Loucy (cell line): ENCODE results near the gene CACNA2D4.

Experiments
- H2AFZ ChIP-seq: fragments of 200-600 bp; sonication (generic); 2 replicates; pipeline ENCODE4 v1.6.0; 2016; ENCODE audit warnings: antibody characterized with exemption, mild to moderate bottlenecking, low read length, moderate library complexity
- H3F3A ChIP-seq: fragments of 200-600 bp; 2 replicates; pipeline ENCODE4 v1.6.0; 2016; ENCODE audit warnings: antibody characterized with exemption, low read depth, mild to moderate bottlenecking
- H3K27me3 ChIP-seq: fragments of 200-600 bp; sonication (generic); 2 replicates; pipeline ENCODE4 v1.6.1; 2014; ENCODE audit warnings: low read length, mild to moderate bottlenecking; ENCODE audit not compliant: insufficient read depth, poor library complexity, severe bottlenecking
- H3K36me3 ChIP-seq: fragments of 200-600 bp; sonication (generic); 2 replicates; pipeline ENCODE4 v1.6.1; 2016; ENCODE audit warnings: low read length; ENCODE audit not compliant: insufficient read depth
- H3K4me1 ChIP-seq: fragments of 200-600 bp; sonication (generic); 2 replicates; pipeline ENCODE4 v1.5.1; 2014; ENCODE audit warnings: low read length, mild to moderate bottlenecking; ENCODE audit not compliant: insufficient read depth, poor library complexity, severe bottlenecking
- H3K4me2 ChIP-seq: fragments of 200-600 bp; sonication (generic); 2 replicates; pipeline ENCODE4 v1.6.0; 2014; ENCODE audit warnings: antibody characterized with exemption, low read length, low read depth, mild to moderate bottlenecking; ENCODE audit not compliant: poor library complexity, severe bottlenecking
- H3K4me3 ChIP-seq: fragments of 200-600 bp; sonication (generic); 2 replicates; pipeline ENCODE4 v1.5.1; 2014; ENCODE audit warnings: low read length, mild to moderate bottlenecking, mixed read lengths; ENCODE audit not compliant: poor library complexity, severe bottlenecking
- H3K79me2 ChIP-seq: fragments of 200-600 bp; sonication (generic); 2 replicates; pipeline ENCODE4 v1.6.1; 2014; ENCODE audit warnings: low read length; ENCODE audit not compliant: insufficient read depth
- H3K9ac ChIP-seq: fragments of 200-600 bp; sonication (generic); 2 replicates; pipeline ENCODE4 v1.6.0; 2014; ENCODE audit warnings: mild to moderate bottlenecking, low read depth, low read length, moderate library complexity; ENCODE audit not compliant: poor library complexity, severe bottlenecking
- H3K9me2 ChIP-seq: fragments of 200-600 bp; sonication (generic); replicated peaks from 2 replicates; pipeline ENCODE4 v1.6.1; 2016; ENCODE audit warnings: low read depth, low read length, mixed read lengths
- H3K9me3 ChIP-seq: fragments of 200-600 bp; sonication (generic); 2 replicates; pipeline ENCODE4 v1.6.1; 2014; ENCODE audit warnings: mild to moderate bottlenecking, antibody characterized with exemption, low read length, low read depth; ENCODE audit not compliant: insufficient read depth
- H4K20me1 ChIP-seq: fragments of 200-600 bp; sonication (generic); 2 replicates; pipeline ENCODE4 v1.6.0; 2014; ENCODE audit warnings: antibody characterized with exemption, low read length, mild to moderate bottlenecking; ENCODE audit not compliant: insufficient read depth, poor library complexity, severe bottlenecking
- EZH2phosphoT487 ChIP-seq: fragments of 200-600 bp; IDR thresholded peaks from 2 replicates; pipeline ENCODE4 v1.6.1; 2018; ENCODE audit warnings: antibody characterized with exemption, mild to moderate bottlenecking, moderate library complexity, borderline replicate concordance
- TF ChIP-seq, protein P1 (sequence below): fragments of 200-600 bp; sonication (generic); conservative IDR thresholded peaks from 2 replicates; pipeline ENCODE4 v1.5.1; 2014; ENCODE audit warnings: mild to moderate bottlenecking, antibody characterized with exemption, low read length

The CACNA2D4 gene

GRCh38 chr12:1859643-1860042 lies 58.8 kb downstream of the CACNA2D4 start:
- Histone ChIP-seq H3K4me1 (no peaks in the 10 kb centered on the region), H3K27me3 (peaks cover 7% of the 10 kb centered on the region), H3K79me2 (no peaks in the 10 kb centered on the region), H3K9ac (no peak overlapping the region), H3K36me3 (no peaks in the 10 kb centered on the region), H3F3A (no peaks in the 10 kb centered on the region), H3K9me2 (no peaks in the 10 kb centered on the region), H3K4me2 (no peak overlapping the region), H2AFZ (no peak overlapping the region), H3K9me3 (peaks cover 19% of the 10 kb centered on the region; the same call in 1 of the 2 replicates), H4K20me1 (no peaks in the 10 kb centered on the region), H3K4me3 (no peak overlapping the region)
- no peak for TF ChIP-seq EZH2phosphoT487
- TF ChIP-seq, protein P1, sequence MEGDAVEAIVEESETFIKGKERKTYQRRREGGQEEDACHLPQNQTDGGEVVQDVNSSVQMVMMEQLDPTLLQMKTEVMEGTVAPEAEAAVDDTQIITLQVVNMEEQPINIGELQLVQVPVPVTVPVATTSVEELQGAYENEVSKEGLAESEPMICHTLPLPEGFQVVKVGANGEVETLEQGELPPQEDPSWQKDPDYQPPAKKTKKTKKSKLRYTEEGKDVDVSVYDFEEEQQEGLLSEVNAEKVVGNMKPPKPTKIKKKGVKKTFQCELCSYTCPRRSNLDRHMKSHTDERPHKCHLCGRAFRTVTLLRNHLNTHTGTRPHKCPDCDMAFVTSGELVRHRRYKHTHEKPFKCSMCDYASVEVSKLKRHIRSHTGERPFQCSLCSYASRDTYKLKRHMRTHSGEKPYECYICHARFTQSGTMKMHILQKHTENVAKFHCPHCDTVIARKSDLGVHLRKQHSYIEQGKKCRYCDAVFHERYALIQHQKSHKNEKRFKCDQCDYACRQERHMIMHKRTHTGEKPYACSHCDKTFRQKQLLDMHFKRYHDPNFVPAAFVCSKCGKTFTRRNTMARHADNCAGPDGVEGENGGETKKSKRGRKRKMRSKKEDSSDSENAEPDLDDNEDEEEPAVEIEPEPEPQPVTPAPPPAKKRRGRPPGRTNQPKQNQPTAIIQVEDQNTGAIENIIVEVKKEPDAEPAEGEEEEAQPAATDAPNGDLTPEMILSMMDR = no peak

DNA sequence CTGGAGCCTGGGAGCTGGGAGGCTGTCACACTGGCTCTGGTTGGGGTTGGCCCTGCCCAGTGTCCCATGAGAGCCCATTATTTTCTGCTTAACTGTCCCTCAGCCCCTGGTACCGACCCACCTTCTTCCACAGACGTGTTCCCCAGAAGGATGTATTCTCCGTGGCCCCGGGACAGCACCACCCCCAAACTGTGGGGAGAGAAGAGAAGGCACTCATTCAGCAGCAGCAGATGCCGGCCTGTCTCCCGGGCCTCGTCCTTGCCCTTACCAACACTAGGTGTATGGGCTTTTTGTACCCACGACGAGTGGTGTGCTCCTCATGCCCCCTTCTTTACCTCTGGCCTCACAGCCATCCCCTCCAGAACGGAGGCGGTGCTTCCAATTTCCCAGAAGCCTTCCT lies 60.0 kb downstream of the CACNA2D4 start:
- no peak for TF ChIP-seq EZH2phosphoT487
- TF ChIP-seq, protein P1 = no peak
- no peaks in the 10 kb centered on the region for H3K9me2 ChIP-seq
- H3K27me3 ChIP-seq = peaks cover 7% of the 10 kb centered on the region
- no peaks in the 10 kb centered on the region for H3K36me3 ChIP-seq
- H4K20me1 ChIP-seq = no peaks in the 10 kb centered on the region
- H3F3A ChIP-seq = no peaks in the 10 kb centered on the region
- H3K4me1 ChIP-seq = no peaks in the 10 kb centered on the region
- no peaks in the 10 kb centered on the region for H3K79me2 ChIP-seq
- no peak overlapping the region for H3K4me2 ChIP-seq
- no peak overlapping the region for H3K9ac ChIP-seq
- H2AFZ ChIP-seq = no peak overlapping the region
- no peak overlapping the region for H3K4me3 ChIP-seq
- H3K9me3 ChIP-seq = peaks cover 23% of the 10 kb centered on the region; the same call in 1 of the 2 replicates

DNA sequence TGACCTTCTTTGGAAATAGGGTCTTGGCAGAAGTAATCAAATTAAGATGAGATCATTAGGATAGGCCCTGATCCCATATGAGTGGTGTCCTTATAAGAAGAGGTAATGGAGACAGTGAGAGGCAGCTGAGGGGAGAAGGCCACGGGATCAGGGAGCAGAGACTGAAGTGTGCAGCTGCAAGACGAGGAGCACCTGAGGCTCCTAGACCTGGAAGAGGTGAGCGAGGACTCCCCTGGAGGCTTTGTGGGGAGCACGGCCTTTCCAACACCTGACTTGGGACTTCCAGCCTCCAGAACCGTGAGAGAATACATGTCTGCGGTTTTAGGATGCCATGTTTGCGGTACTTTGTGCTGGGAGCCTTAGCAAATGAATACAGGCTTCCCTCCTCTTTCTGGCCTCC lies 60.6 kb downstream of the CACNA2D4 start:
- H3K9ac ChIP-seq = no peak overlapping the region

More for the DNA sequence above, 60.6 kb downstream of the CACNA2D4 start:
- no peaks in the 10 kb centered on the region for H3K36me3 ChIP-seq
- H4K20me1 ChIP-seq = no peaks in the 10 kb centered on the region
- H2AFZ ChIP-seq = no peak overlapping the region
- H3K79me2 ChIP-seq = no peaks in the 10 kb centered on the region
- peaks cover 3% of the 10 kb centered on the region for H3K4me1 ChIP-seq
- no peak overlapping the region for H3K4me3 ChIP-seq
- H3K9me3 ChIP-seq = peaks cover 23% of the 10 kb centered on the region; the same call in 1 of the 2 replicates
- TF ChIP-seq EZH2phosphoT487 = no peak
- TF ChIP-seq, protein P1 = no peak
- H3K9me2 ChIP-seq = no peaks in the 10 kb centered on the region
- H3F3A ChIP-seq = no peaks in the 10 kb centered on the region
- peaks cover 7% of the 10 kb centered on the region for H3K27me3 ChIP-seq
- no peak overlapping the region for H3K4me2 ChIP-seq
